Stomach (tissue), 4 donors: ENCODE data around the gene GSTM2.
"Not testable (repeated sequence)": the region's sequence is repeated elsewhere in the genome, so short reads cannot be mapped to it uniquely, and the experiment has no call there.

ENCODE experiments used
- EP300 ChIP-seq: sonication (generic); formaldehyde crosslinking; IDR thresholded peaks from one replicate; pipeline ENCODE4 v1.6.1; 2017; ENCODE audit warnings: antibody characterized with exemption
- POLR2AphosphoS5 ChIP-seq, 3 donors: sonication (generic); formaldehyde crosslinking; IDR thresholded peaks; one replicate each; pipeline ENCODE4 v1.6.1; 2016; ENCODE audit warnings: antibody characterized with exemption in 3 of 3
- TF ChIP-seq, protein P1 (sequence below), 7 experiments: fragments of 450-650 bp in 4 of 7; fragments of 200-600 bp in 3 of 7; sonication (generic) in 3 of 7; IDR thresholded peaks; one replicate each; pipeline ENCODE4 v1.5.1; 2016 to 2019; ENCODE audit warnings: antibody characterized with exemption in 7 of 7, control low read depth in 2 of 7, mild to moderate bottlenecking in 1 of 7

DNA sequence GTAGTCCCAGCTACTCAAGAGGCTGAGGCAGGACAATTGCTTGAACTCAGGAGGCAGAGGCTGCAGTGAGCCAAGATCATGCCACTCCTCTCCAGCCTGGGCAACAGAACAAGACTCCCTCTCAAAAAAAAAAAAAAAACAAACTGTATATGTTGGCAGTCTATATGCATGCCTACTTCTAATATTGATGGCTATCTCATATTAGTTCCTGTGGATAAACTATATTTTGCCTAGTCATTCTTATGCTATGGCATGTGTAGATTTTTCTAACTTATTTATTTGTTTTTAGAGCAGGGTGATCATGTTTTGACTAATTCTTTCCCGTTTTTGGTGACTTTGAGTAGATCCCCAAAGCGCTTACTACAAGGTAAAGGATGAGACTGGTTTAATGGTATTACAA is 10.8 kb downstream of the GSTM2 start:
- not testable (repeated sequence) for TF ChIP-seq POLR2AphosphoS5 (IDR thresholded peaks at IDR 0.05); EP300
- TF ChIP-seq, protein P1, sequence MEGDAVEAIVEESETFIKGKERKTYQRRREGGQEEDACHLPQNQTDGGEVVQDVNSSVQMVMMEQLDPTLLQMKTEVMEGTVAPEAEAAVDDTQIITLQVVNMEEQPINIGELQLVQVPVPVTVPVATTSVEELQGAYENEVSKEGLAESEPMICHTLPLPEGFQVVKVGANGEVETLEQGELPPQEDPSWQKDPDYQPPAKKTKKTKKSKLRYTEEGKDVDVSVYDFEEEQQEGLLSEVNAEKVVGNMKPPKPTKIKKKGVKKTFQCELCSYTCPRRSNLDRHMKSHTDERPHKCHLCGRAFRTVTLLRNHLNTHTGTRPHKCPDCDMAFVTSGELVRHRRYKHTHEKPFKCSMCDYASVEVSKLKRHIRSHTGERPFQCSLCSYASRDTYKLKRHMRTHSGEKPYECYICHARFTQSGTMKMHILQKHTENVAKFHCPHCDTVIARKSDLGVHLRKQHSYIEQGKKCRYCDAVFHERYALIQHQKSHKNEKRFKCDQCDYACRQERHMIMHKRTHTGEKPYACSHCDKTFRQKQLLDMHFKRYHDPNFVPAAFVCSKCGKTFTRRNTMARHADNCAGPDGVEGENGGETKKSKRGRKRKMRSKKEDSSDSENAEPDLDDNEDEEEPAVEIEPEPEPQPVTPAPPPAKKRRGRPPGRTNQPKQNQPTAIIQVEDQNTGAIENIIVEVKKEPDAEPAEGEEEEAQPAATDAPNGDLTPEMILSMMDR (IDR thresholded peaks at IDR 0.05): not testable (repeated sequence)
